Measurements from ENCODE around the gene RSRC1. TPM values are rescaled to one million over a fixed set of nuclear protein-coding genes. Genes with fewer than 3 reads are reported as not detected.

The RSRC1 gene
- total RNA-seq, 1 experiment from 2014 or later, result 60.3 TPM

GRCh38 chr3:158563076-158563475, 453.2 kb downstream of the RSRC1 start:
- H3F3A ChIP-seq (ENCODE audit: insufficient read depth, low read depth), result no peaks in the 10 kb centered on the region
- H3K4me1 ChIP-seq (replicated peaks; ENCODE audit: insufficient read depth), result no peaks in the 10 kb centered on the region
- no peak for DNase-seq
- no peaks in the 10 kb centered on the region for H3K79me2 ChIP-seq (ENCODE audit: low read depth)
- POLR2A ChIA-PET (ENCODE audit: unreplicated experiment), result interaction anchor here (0.7 kb wide), 1 partner anchor 51 kb away, joined by 7 read pairs; no protein-coding TSS in a partner anchor
- no peak overlapping the region for H3K4me3 ChIP-seq
- no peaks in the 10 kb centered on the region for H3K27me3 ChIP-seq (ENCODE audit: insufficient read depth, low read depth)
- no peaks in the 10 kb centered on the region for H4K20me1 ChIP-seq (ENCODE audit: insufficient read depth)
- H3K9me3 ChIP-seq (ENCODE audit: insufficient read depth, low read depth), result no peaks in the 10 kb centered on the region; the same call in 1 of the 2 replicates
- no peak for TF ChIP-seq EZH2 (IDR thresholded peaks at IDR 0.05; ENCODE audit: low read depth)
- no peak for TF ChIP-seq CTCF (conservative IDR thresholded peaks at IDR 0.05)
- no peaks in the 10 kb centered on the region for H3K36me3 ChIP-seq (ENCODE audit: low read depth)
- no TSS peak for BruUV-seq (replicated peaks)
- intact Hi-C loops (cut with micrococcal nuclease; ENCODE audit: unreplicated experiment), result no loop called here
- no peak overlapping the region for H3K27ac ChIP-seq
- no peaks in the 10 kb centered on the region for H3K9me2 ChIP-seq (ENCODE audit: insufficient read depth)
- CTCF ChIA-PET, result no interaction called here
- H3K4me2 ChIP-seq, result no peak overlapping the region
- H2AFZ ChIP-seq, result no peak overlapping the region

- BruUV-seq (replicated peaks), result no TSS peak
- no peaks in the 10 kb centered on the region for H3K9me2 ChIP-seq (ENCODE audit: insufficient read depth)
- H3K79me2 ChIP-seq (ENCODE audit: low read depth), result no peaks in the 10 kb centered on the region
- H3K4me3 ChIP-seq, result no peak overlapping the region
- POLR2A ChIA-PET (ENCODE audit: unreplicated experiment), result no interaction called here
- H3K4me2 ChIP-seq, result no peak overlapping the region
- no peaks in the 10 kb centered on the region; the same call in 1 of the 2 replicates for H3K4me1 ChIP-seq (replicated peaks; ENCODE audit: insufficient read depth)
- H3K27me3 ChIP-seq (ENCODE audit: insufficient read depth, low read depth), result no peaks in the 10 kb centered on the region
- intact Hi-C loops (cut with micrococcal nuclease; ENCODE audit: unreplicated experiment), result no loop called here
- CTCF ChIA-PET, result no interaction called here
- no peak overlapping the region for H3K27ac ChIP-seq
- no peak overlapping the region for H2AFZ ChIP-seq
- no peaks in the 10 kb centered on the region for H4K20me1 ChIP-seq (ENCODE audit: insufficient read depth)
- TF ChIP-seq EZH2 (IDR thresholded peaks at IDR 0.05; ENCODE audit: low read depth) (no peak), CTCF (conservative IDR thresholded peaks at IDR 0.05) (no peak)
- no peak for DNase-seq
- H3F3A ChIP-seq (ENCODE audit: insufficient read depth, low read depth), result no peaks in the 10 kb centered on the region
- H3K9me3 ChIP-seq (ENCODE audit: insufficient read depth, low read depth), result no peaks in the 10 kb centered on the region
- H3K36me3 ChIP-seq (ENCODE audit: low read depth), result no peaks in the 10 kb centered on the region
Observed at GRCh38 chr3:158565076-158565475, 455.2 kb downstream of the RSRC1 start.

- no peaks in the 10 kb centered on the region for H3F3A ChIP-seq (ENCODE audit: insufficient read depth, low read depth)
- H3K9me2 ChIP-seq (ENCODE audit: insufficient read depth), result no peaks in the 10 kb centered on the region
- intact Hi-C loops (cut with micrococcal nuclease; ENCODE audit: unreplicated experiment), result no loop called here
- H4K20me1 ChIP-seq (ENCODE audit: insufficient read depth), result no peaks in the 10 kb centered on the region
- CTCF ChIA-PET, result interaction anchor here (0.6 kb wide), 1 partner anchor 9 kb away, joined by 3 read pairs; no protein-coding TSS in a partner anchor
- no peaks in the 10 kb centered on the region for H3K9me3 ChIP-seq (ENCODE audit: insufficient read depth, low read depth)
- H3K79me2 ChIP-seq (ENCODE audit: low read depth), result peaks cover 7% of the 10 kb centered on the region; the same call in 1 of the 2 replicates
- POLR2A ChIA-PET (ENCODE audit: unreplicated experiment), result no interaction called here
- H3K36me3 ChIP-seq (ENCODE audit: low read depth), result no peaks in the 10 kb centered on the region
- H3K27ac ChIP-seq, result no peak overlapping the region
- no TSS peak for BruUV-seq (replicated peaks)
- peak in 1 of 2 experiments; percentile 37 for DNase-seq
- H3K27me3 ChIP-seq (ENCODE audit: insufficient read depth, low read depth), result no peaks in the 10 kb centered on the region
- no peak for TF ChIP-seq EZH2 (IDR thresholded peaks at IDR 0.05; ENCODE audit: low read depth)
- TF ChIP-seq CTCF (conservative IDR thresholded peaks at IDR 0.05), result no peak
- H2AFZ ChIP-seq, result no peak overlapping the region
- H3K4me3 ChIP-seq, result no peak overlapping the region
- no peak overlapping the region for H3K4me2 ChIP-seq
- H3K4me1 ChIP-seq (replicated peaks; ENCODE audit: insufficient read depth), result peaks cover 5% of the 10 kb centered on the region; the same call in 1 of the 2 replicates
Observed at GRCh38 chr3:158568784-158569183, 458.9 kb downstream of the RSRC1 start.

All from PC-9 (cell line).